HG03135 (cell line): ENCODE data around the gene ZSWIM6.
"Not testable (repeated sequence)": the region's sequence is repeated elsewhere in the genome, so short reads cannot be mapped to it uniquely, and the experiment has no call there.

Source experiments
- ATAC-seq: cut with Tn5 transposase; IDR thresholded peaks from one replicate; pipeline ENCODE4 v1.9.1; 2021; ENCODE audit warnings: mild to moderate bottlenecking, moderate library complexity; ENCODE audit not compliant: unreplicated experiment

Gene ZSWIM6

GRCh38 chr5:61405511-61406295 is 73.6 kb downstream of the ZSWIM6 start:
- no peak for ATAC-seq

GRCh38 chr5:61406497-61406896 is 74.4 kb downstream of the ZSWIM6 start:
- ATAC-seq = not testable (repeated sequence)

GRCh38 chr5:61407706-61408270 is 75.7 kb downstream of the ZSWIM6 start:
- ATAC-seq = no peak

GRCh38 chr5:61408476-61409168 is 76.6 kb downstream of the ZSWIM6 start:
- ATAC-seq = peak; percentile 100

GRCh38 chr5:61409568-61409967 is 77.5 kb downstream of the ZSWIM6 start:
- no peak for ATAC-seq

- no peak for ATAC-seq
Observed at GRCh38 chr5:61410811-61411210, 78.8 kb downstream of the ZSWIM6 start.

GRCh38 chr5:61412361-61412760 is 80.3 kb downstream of the ZSWIM6 start:
- no peak for ATAC-seq

- ATAC-seq = not testable (repeated sequence)
Observed at GRCh38 chr5:61413205-61413604, 81.1 kb downstream of the ZSWIM6 start.

GRCh38 chr5:61414806-61415205 is 82.7 kb downstream of the ZSWIM6 start:
- ATAC-seq = no peak

- ATAC-seq = no peak
Observed at GRCh38 chr5:61416010-61416409, 84.0 kb downstream of the ZSWIM6 start.

GRCh38 chr5:61416420-61416819 is 84.4 kb downstream of the ZSWIM6 start:
- no peak for ATAC-seq

GRCh38 chr5:61417340-61417739 is 85.3 kb downstream of the ZSWIM6 start:
- ATAC-seq = no peak

- no peak for ATAC-seq
Observed at GRCh38 chr5:61417851-61418250, 85.8 kb downstream of the ZSWIM6 start.

GRCh38 chr5:61419106-61419505 is 87.0 kb downstream of the ZSWIM6 start:
- ATAC-seq = no peak

- ATAC-seq = no peak
Observed at GRCh38 chr5:61420016-61420415, 88.0 kb downstream of the ZSWIM6 start.

- ATAC-seq = not testable (repeated sequence)
Observed at GRCh38 chr5:61421262-61421661, 89.2 kb downstream of the ZSWIM6 start.

GRCh38 chr5:61423487-61424145 is 91.6 kb downstream of the ZSWIM6 start:
- ATAC-seq = no peak

GRCh38 chr5:61425918-61426317 is 93.9 kb downstream of the ZSWIM6 start:
- ATAC-seq = no peak

- ATAC-seq = no peak
Observed at GRCh38 chr5:61429906-61430305, 97.8 kb downstream of the ZSWIM6 start.

GRCh38 chr5:61431923-61432620 is 100.0 kb downstream of the ZSWIM6 start:
- no peak for ATAC-seq

- ATAC-seq = no peak
Observed at GRCh38 chr5:61435368-61435767, 103.3 kb downstream of the ZSWIM6 start.
